HG03095 (cell line): Measurements from ENCODE around the gene MYO19.
"Not testable (repeated sequence)": the region's sequence is repeated elsewhere in the genome, so short reads cannot be mapped to it uniquely, and the experiment has no call there.

Source experiments
- ATAC-seq: cut with Tn5 transposase; IDR thresholded peaks from one replicate; pipeline ENCODE4 v1.9.1; 2021; ENCODE audit warnings: moderate library complexity; ENCODE audit not compliant: unreplicated experiment

MYO19 gene

DNA sequence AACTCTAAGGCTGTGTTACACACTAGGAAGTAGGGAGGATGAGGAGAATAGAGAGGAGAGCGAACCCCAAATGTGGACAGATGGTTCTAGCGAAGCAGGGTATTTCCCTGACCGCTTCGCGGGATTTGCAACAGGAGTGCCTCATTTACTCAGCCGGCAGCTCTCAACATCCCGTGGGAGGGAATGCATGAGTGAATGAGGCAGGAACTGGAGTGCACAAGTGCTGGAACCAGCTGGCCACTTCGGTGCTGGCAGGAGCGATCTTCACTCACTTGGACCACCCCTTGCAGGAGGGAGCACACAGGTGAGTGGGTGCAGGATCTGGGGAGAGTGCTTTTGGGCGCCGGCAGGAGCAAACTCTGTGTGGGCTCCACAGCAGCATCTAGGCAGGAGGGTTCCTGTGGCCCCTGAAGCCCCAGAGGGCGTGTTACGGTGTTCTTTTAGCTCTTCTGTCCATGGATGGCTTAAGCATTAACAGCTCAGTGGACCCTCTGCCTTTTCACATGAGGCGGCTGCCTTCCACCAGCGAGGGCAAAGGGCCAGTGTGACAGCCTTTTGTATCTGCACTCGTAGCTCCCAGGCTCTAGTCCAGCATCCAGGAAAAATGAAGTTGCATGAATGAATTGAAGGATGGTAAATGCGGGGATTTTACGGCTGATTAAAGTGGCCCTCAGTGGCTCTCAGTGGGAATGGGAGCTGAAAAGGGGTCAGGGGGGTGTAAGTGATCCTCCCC is 65.6 kb downstream of the MYO19 start:
- ATAC-seq: no peak

DNA sequence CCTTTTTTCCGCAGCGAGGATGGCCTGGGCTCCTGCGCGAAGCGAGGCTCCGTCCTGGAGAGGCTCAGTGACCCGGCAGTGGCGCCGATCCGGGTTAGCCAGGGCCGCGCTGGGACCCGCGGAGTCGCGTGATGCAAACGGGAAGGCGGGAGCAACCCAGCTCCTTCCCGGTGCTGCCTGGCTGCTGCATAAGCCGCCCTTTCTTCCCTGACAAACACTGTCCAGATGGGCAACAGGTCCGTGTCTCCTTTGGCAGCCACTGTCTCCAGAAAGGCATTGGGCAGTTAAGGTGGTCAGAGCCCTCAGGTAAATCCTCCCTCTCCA is 69.9 kb downstream of the MYO19 start:
- no peak for ATAC-seq

DNA sequence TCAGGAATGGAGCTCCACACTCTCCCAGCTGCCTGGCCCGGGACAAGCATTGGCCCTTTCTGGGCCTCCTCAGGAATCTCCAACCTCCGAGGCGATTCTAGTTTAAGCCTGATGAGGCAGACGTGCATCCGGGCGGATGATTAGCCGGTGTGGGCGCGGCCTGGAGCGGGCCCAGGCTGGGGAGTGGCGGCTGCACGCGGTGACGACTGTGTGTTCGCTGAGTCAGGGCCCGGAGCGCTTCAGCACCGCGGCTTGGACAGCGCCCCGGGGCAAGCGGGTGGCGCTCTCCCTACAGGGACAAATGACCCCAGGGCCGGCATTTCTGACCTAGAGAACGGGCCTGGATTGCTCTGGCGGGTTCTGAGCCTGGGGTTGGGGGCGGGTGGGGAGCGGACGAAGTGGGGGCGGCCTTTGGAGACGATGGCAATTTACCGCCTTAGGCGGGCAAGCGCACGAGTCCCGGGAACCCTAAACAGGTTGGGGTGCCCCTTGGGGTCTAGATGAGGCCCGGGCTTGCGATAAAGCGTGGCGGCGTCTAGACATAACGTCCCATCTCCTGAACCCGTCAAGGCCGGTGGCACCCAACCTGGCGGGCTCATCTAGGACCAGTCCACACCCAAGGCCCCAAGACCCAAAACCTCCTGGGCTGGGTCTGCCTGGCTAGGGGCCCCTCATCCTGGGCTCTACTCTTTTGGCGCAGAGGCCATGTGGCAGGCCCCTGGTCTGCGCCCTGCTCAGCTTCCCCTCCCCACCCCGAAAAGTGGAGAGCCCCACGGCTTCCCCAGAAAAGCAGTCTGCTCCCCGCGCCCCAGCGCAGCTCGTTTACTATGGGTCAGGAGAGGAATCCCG is 70.5 kb downstream of the MYO19 start:
- no peak for ATAC-seq

DNA sequence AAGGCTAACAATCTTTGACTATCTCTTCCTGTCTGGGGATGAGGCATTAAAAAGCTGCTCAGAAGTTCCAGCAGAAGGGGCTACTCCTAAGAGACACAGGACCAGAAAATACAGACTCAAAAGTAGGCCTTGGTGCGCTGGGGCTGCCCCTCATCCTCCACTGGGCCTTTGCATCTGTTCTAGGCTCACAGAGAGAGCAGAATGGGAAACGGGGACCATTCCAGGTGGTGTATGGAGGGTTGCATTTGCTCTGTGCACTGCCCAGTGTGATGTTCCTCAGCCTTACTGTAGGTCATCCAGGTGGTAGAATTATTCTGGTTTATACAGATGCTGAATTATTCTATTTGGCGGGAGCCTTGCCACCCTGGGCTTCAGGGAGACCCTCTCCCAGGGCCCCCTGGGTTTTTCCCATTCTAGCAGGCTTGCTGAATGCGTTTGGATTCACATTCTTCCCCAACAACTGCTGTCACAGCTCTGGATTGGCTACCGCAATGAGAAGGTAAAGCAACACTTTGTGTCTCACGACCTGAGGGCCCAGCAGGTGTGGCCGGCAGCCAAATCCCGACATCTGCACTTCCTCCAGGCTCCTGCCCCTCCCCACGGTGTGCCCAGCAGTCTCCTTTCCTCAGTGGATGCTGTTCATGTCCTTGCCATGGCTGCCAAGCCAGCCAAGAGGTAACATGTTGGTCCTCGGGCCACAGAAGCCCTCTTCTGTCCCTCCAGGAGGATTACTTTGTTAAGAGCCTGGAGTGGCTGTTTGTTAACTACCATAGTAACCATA is 73.1 kb downstream of the MYO19 start:
- ATAC-seq: no peak

DNA sequence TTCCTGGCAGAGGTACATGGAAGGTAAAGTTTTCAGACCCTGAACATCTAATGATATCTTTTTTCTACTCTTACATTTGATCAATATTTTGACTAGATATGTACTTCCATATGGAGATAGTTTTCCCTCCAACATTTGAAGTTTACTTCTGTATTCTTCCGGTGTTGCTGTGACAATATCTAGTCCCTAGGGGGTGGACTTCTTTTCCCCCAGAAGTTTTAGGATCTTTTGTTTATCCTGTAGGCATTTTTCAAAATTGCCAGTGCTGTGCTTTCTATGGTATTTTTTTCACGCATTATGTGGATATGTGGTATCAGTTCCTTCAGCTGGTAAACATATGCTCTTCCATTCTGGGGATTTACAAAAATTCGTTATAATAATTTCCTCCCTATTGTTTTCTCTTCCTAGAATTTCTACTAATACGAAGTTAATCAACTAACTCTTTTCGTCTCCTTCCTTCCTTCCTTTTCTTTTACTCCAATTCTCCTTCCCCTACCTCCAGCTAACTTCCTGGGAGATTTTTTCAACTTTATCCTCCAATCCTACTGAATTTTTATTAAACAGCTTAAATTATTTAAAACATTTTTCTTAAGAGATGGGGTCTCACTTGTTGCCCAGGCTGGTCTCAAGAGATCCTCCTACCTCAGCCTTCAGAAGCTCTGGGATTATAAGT is 74.3 kb downstream of the MYO19 start:
- ATAC-seq: no peak

DNA sequence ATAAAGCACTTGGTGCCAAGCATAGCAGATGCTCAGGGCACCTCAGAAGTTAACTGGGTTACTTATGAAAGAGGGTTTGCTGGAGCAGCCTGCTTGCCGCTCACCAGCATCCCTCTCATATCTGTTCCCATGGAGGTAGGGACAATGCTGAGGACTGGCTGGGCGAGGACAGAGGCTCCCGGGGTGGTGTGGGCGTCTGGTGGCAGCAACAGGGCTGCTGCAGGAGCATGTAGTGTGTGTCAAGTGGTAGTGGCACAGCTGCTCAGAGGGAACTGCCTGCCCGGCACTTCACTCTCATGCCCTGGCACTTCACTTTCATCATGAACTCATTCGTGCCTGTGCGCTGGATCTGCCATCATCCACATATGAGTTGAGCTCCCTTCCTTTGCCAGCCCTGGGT is 75.1 kb downstream of the MYO19 start:
- ATAC-seq: no peak

DNA sequence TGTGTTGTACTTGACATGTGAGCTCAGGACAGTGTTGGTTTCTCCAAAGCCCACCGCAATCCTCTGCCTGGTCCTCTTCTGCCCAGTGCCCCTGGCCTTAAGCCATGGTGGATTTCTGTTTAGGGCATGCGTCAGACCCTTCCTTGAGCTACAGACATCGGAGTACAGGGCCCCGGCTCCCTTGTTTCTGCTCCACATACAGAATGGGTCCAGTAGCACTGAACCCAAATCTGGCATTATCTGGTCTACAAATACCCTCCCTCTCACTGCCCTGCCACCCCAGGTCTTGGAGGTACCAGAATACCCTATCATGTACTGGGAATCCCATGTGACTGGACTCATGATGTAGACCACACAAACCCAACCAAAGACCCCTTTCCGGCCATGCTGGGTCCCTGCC is 75.6 kb downstream of the MYO19 start:
- ATAC-seq: no peak

DNA sequence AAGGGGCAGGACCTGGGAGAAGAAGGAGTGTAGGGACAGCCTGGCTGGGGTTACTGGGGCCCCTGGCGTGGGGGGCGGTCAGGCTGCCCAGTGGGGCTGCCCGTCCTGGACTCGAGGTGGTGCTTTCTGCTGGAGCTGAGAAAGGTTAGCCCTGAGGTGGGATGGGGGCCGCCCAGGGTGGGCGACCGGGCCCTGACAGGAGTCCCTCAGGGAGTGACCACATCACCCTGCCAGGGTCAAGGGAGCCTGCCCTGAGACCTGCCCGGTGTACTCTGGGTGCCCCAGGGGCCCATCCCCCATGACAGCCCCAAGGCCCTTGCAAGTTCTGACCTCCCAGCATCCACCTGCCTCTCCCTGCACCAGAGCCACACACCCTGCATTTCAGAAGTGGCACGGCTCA is 77.0 kb downstream of the MYO19 start:
- not testable (repeated sequence) for ATAC-seq

DNA sequence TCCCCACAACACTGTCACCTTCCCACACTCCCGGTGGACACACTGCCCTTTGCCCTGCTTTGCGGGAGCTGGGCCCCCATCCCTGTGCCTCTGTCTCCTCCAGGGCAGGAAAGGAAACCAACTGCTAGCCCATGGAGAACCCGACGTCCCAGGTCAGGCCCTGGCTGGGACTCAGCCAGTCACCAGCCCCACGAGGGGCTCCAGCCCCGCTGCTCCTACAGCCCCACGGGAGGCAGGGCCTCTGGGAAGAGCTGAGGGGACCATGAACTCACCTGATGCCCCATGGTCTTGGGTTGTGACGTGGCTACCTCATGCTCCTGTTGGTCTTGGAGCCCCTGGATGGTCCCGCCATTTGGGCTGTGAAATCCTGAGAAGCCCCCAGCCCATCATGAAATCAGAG is 81.8 kb downstream of the MYO19 start:
- not testable (repeated sequence) for ATAC-seq

DNA sequence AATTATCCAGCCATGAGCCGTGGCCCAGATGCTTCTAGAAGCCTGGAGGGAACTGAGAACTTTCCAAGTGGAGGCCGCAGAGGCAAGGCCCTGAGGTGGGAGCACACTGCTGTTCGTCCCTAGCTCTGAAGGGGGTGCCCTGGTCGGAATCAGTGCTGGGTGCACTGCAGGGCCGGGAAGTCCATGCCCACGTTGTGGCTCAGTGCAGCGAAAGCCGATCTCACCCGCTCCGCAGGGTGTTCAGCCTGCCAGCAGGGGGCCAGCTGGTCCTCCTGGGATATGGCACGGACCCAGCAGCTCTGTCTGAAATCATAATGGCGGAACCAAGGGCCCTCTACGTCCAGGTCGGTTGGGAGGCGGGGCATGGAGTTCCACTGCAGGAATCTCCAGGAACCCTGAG is 84.7 kb downstream of the MYO19 start:
- ATAC-seq: not testable (repeated sequence)
